ENCODE data around the gene SENP2. TPM values are rescaled to one million over a fixed set of nuclear protein-coding genes. Genes with fewer than 3 reads are reported as not detected.
A peak's percentile ranks its signal among the peaks of the same experiment; 100 is the strongest.
"Not testable (repeated sequence)": the region's sequence is repeated elsewhere in the genome, so short reads cannot be mapped to it uniquely, and the experiment has no call there.

The SENP2 gene
- total and polyA plus RNA-seq, 3 experiments from 2014 or later = 15.3 to 41.5 (median 41.2) TPM

DNA sequence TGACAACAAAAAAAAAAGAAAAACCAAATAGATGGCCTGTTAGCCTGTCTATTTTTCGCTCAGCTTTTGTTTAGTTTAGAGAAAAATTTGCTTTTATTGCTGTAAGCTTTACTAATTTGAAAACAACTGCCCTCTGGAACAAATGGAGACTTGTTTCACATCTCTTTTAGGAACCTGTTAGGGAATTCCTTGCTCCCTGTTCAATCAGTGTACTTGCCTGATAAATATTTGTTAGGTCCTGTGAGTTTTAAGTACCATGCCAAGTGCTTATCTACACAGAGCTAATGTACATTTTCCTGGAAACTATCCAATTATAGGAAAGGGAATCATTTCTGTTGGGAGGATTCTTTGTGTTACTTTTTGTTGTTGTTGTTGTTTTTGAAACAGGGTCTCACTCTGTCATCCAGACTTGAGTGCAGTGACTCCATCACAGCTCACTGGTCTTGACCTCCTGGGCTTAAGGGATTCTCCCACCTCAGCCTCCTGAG lies 30.2 kb upstream of the SENP2 start:
- Mint-ChIP-seq H3K4me1 (peaks cover 11 to 19% (median 17%) of the 10 kb centered on the region in 3 donors), H3K27ac (no peak overlapping the region), H3K4me3 (no peak overlapping the region), H3K9me3 (no peaks in the 10 kb centered on the region), H3K36me3 (no peaks in the 10 kb centered on the region), H3K27me3 (peaks cover 12 to 22% of the 10 kb centered on the region in 2 donors)
- H3K27ac ChIP-seq (ENCODE audit: low read depth, low read length) = no peak overlapping the region
- no peaks in the 10 kb centered on the region for H3K36me3 ChIP-seq (ENCODE audit: insufficient read depth, low read length)
- ChIA-PET CTCF (no interaction called here), POLR2A (no interaction called here)
- H3K4me1 ChIP-seq (ENCODE audit: insufficient read depth, low read length) = no peaks in the 10 kb centered on the region
- no peak for DNase-seq
- H3K4me3 ChIP-seq (ENCODE audit: low read length) = no peak overlapping the region
- no peaks in the 10 kb centered on the region for H3K27me3 ChIP-seq (ENCODE audit: insufficient read depth, low read length, poor library complexity, severe bottlenecking)
- no peaks in the 10 kb centered on the region for H3K9me3 ChIP-seq (ENCODE audit: low read length)

DNA sequence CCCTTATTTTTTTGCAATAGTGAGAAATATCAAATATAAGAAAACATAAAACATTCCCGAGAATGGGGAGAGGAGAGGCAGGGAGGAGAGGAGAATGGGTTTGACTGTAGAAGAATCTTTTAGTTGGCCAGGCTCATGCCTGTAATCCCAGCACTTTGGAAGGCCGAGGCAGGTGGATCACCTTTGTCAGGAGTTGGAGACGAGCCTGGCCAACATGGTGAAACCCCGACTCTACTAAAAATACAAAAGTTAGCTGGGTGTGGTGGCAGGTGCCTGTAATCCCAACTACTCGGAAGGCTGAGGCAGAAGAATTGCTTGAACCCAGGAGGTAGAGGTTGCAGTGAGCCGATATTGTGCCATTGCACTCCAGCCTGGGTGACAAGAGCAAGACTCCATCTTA lies 29.5 kb upstream of the SENP2 start:
- DNase-seq; H3K4me1 ChIP-seq (ENCODE audit: insufficient read depth, low read length); H3K9me3 Mint-ChIP-seq; H3K4me3 ChIP-seq (ENCODE audit: low read length); H3K27me3 ChIP-seq (ENCODE audit: insufficient read depth, low read length, poor library complexity, severe bottlenecking); H3K27ac ChIP-seq (ENCODE audit: low read depth, low read length); H3K4me3 Mint-ChIP-seq; POLR2A ChIA-PET; H3K36me3 ChIP-seq (ENCODE audit: insufficient read depth, low read length); H3K36me3 Mint-ChIP-seq; CTCF ChIA-PET; H3K9me3 ChIP-seq (ENCODE audit: low read length): not testable (repeated sequence)
- Mint-ChIP-seq H3K27ac (peak overlapping the region in 1 of 8 donors; percentile 50), H3K27me3 (peaks cover 17 to 22% of the 10 kb centered on the region in 2 donors), H3K4me1 (peaks cover 14 to 19% (median 17%) of the 10 kb centered on the region in 3 donors)

DNA sequence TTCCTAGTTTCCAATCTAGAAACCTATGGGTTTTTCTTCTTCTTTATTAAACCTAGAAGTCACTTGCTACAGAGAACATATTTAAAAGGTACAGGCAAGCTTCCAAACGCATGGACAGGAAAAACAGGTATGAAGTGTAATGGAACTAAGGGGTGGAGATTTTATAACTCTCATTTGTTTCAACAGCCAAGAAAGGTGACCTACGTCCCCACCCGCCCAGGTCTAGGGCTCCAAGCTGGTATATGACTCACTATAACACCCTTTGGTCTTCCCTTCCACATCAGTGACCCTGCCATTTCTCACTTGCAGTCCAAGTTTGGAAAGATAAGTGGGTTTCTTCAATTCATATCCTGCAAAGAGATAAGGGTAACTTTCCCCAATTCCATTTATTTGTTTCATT lies 27.7 kb upstream of the SENP2 start:
- Mint-ChIP-seq H3K9me3 (no peaks in the 10 kb centered on the region), H3K4me3 (peak overlapping the region in 1 of 7 donors; percentile 3), H3K36me3 (no peaks in the 10 kb centered on the region), H3K27ac (no peak overlapping the region), H3K4me1 (peaks cover 11 to 13% (median 12%) of the 10 kb centered on the region in 3 donors), H3K27me3 (peaks cover 25% of the 10 kb centered on the region in 2 donors)
- CTCF ChIA-PET = interaction anchor here (0.6 to 3.0 kb wide), 5 partner anchors 16 to 59 kb away, joined by 3 to 25 read pairs (median 4); partner anchors contain the start of genes SENP2 and TMEM41A
- Histone ChIP-seq H3K27me3 (ENCODE audit: insufficient read depth, low read length, poor library complexity, severe bottlenecking) (no peaks in the 10 kb centered on the region), H3K27ac (ENCODE audit: low read depth, low read length) (peak overlapping the region; percentile 11), H3K4me3 (ENCODE audit: low read length) (no peak overlapping the region), H3K4me1 (ENCODE audit: insufficient read depth, low read length) (no peaks in the 10 kb centered on the region), H3K9me3 (ENCODE audit: low read length) (no peaks in the 10 kb centered on the region), H3K36me3 (ENCODE audit: insufficient read depth, low read length) (no peaks in the 10 kb centered on the region)
- no peak for DNase-seq
- POLR2A ChIA-PET = interaction anchor here (1.3 kb wide), 1 partner anchor 28 kb away, joined by 9 read pairs; the partner anchor contains the start of gene SENP2

DNA sequence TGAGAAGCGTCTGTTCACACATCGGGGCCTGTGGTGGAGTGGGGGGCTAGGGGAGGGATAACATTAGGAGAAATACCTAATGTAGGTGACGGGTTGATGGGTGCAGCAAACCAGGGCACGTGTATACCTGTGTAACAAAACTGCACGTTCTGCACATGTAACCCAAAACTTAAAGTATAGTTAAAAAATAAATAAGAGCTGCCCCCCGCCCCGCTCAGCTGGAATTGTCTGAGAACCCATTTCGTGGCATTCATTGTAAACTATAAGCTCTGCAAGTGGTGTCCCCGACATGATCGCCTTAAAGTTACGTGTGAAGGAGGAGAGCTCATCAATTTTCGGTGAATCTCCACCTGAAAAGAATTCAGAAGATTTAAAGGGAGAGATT lies 26.4 kb upstream of the SENP2 start:
- H3K27ac Mint-ChIP-seq = no peak overlapping the region
- H3K4me1 ChIP-seq (ENCODE audit: insufficient read depth, low read length) = no peaks in the 10 kb centered on the region
- H3K4me1 Mint-ChIP-seq = peaks cover 11 to 13% (median 12%) of the 10 kb centered on the region in 3 donors
- no peak overlapping the region for H3K4me3 ChIP-seq (ENCODE audit: low read length)
- no peaks in the 10 kb centered on the region for H3K36me3 ChIP-seq (ENCODE audit: insufficient read depth, low read length)
- no peak for DNase-seq
- no peaks in the 10 kb centered on the region for H3K9me3 Mint-ChIP-seq
- ChIA-PET CTCF (interaction anchor here (0.9 to 3.0 kb wide), 5 partner anchors 14 to 61 kb away, joined by 3 to 25 read pairs (median 4); partner anchors contain the start of genes SENP2 and TMEM41A), POLR2A (interaction anchor here (1.3 kb wide), 1 partner anchor 27 kb away, joined by 9 read pairs; the partner anchor contains the start of gene SENP2)
- peaks cover 25% of the 10 kb centered on the region in 2 donors for H3K27me3 Mint-ChIP-seq
- H3K27ac ChIP-seq (ENCODE audit: low read depth, low read length) = no peak overlapping the region
- peak overlapping the region in 5 of 7 donors; percentile 41 to 62 (median 46) for H3K4me3 Mint-ChIP-seq
- no peaks in the 10 kb centered on the region for H3K27me3 ChIP-seq (ENCODE audit: insufficient read depth, low read length, poor library complexity, severe bottlenecking)
- no peaks in the 10 kb centered on the region for H3K9me3 ChIP-seq (ENCODE audit: low read length)
- H3K36me3 Mint-ChIP-seq = no peaks in the 10 kb centered on the region

DNA sequence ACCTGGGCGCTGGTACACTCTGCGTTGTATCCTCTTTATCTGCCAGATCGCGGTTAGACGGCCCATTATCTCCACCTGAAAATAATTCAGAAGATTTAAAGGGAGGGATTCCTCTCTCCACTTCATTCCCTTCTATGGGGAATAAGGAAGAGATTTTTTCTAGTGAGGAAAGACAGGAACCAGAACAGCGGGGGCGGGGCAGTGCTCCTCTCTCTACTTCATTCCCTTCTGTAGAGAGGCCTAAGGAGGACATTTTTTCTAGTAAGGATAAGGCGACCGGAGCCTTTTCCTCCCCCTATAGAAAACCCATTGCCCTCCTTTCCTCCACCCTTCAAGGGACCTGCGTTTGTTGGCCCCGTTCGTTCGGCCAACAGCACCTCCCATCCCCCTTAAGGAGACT lies 25.4 kb upstream of the SENP2 start:
- Mint-ChIP-seq H3K36me3 (no peaks in the 10 kb centered on the region), H3K4me1 (peaks cover 11 to 13% (median 12%) of the 10 kb centered on the region in 3 donors), H3K9me3 (no peaks in the 10 kb centered on the region), H3K4me3 (peak overlapping the region in 1 of 7 donors; percentile 32), H3K27me3 (peaks cover 25% of the 10 kb centered on the region in 2 donors), H3K27ac (no peak overlapping the region)
- Histone ChIP-seq H3K9me3 (ENCODE audit: low read length) (no peaks in the 10 kb centered on the region), H3K27me3 (ENCODE audit: insufficient read depth, low read length, poor library complexity, severe bottlenecking) (no peaks in the 10 kb centered on the region), H3K4me3 (ENCODE audit: low read length) (no peak overlapping the region), H3K4me1 (ENCODE audit: insufficient read depth, low read length) (no peaks in the 10 kb centered on the region), H3K27ac (ENCODE audit: low read depth, low read length) (no peak overlapping the region), H3K36me3 (ENCODE audit: insufficient read depth, low read length) (no peaks in the 10 kb centered on the region)
- ChIA-PET CTCF (interaction anchor here (3.0 kb wide), 1 partner anchor 13 kb away, joined by 25 read pairs; no protein-coding TSS in a partner anchor), POLR2A (no interaction called here)
- DNase-seq = no peak

DNA sequence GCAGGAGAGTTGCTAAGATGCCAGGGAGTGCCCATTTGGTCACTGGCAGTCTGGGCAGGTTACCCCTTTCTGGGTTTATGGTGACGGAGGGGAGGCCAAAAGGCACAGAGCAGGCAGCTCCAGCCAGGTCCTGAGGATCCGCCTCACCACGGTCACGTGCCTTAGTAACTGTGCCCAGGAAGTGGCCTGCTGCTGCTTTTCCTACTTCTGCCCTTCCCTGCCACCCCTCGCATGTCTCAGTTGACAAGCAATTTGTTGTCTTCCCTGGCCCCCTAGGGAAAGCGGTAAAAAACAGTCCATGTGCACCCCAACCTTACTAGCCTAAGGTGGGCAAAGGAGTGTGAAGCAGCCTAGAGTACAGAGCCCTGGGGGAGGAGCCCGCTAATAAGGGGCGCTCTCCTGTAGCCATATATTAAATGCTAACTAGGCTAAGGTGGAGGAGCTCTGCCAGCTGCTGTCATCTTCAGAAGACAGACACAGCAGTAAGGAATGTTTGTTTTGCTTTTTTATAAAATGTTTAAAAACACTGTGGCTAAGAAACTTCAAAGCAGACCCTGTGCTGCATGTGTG lies 24.6 kb upstream of the SENP2 start:
- CTCF ChIA-PET = interaction anchor here (0.7 kb wide), 1 partner anchor 16 kb away, joined by 3 read pairs; no protein-coding TSS in a partner anchor
- H3K36me3 ChIP-seq (ENCODE audit: insufficient read depth, low read length) = no peaks in the 10 kb centered on the region
- Mint-ChIP-seq H3K9me3 (no peaks in the 10 kb centered on the region), H3K4me3 (peak overlapping the region in 1 of 7 donors; percentile 11), H3K27ac (peak overlapping the region in 1 of 8 donors; percentile 83), H3K36me3 (no peaks in the 10 kb centered on the region), H3K4me1 (peaks cover 11 to 13% (median 12%) of the 10 kb centered on the region in 3 donors), H3K27me3 (peaks cover 22 to 25% of the 10 kb centered on the region in 2 donors)
- no peaks in the 10 kb centered on the region for H3K4me1 ChIP-seq (ENCODE audit: insufficient read depth, low read length)
- H3K4me3 ChIP-seq (ENCODE audit: low read length) = no peak overlapping the region
- no peak overlapping the region for H3K27ac ChIP-seq (ENCODE audit: low read depth, low read length)
- no peaks in the 10 kb centered on the region for H3K9me3 ChIP-seq (ENCODE audit: low read length)
- DNase-seq = peak in 1 of 5 donors; percentile 21
- POLR2A ChIA-PET = no interaction called here
- no peaks in the 10 kb centered on the region for H3K27me3 ChIP-seq (ENCODE audit: insufficient read depth, low read length, poor library complexity, severe bottlenecking)

DNA sequence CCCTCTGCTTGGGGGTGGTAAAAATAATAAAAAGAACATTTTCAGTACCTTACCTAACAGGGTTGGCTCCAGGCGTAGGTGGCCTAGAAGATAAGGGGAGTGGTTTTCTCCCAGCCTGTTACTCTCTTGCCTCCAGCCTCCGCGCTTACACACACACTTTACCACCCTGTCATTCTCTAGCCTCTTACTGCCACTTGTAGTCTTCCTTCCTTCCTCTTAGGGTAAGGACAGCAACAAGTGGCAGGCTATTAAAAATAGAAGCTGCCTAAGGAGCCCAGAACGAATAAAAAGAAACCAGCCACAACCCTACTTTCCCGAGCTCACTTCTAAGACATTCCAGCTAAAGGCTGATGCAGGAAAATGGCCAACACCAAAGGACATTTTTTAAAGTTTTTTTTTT lies 24.1 kb upstream of the SENP2 start:
- Histone ChIP-seq H3K27ac (ENCODE audit: low read depth, low read length) (no peak overlapping the region), H3K4me3 (ENCODE audit: low read length) (no peak overlapping the region), H3K4me1 (ENCODE audit: insufficient read depth, low read length) (no peaks in the 10 kb centered on the region), H3K9me3 (ENCODE audit: low read length) (no peaks in the 10 kb centered on the region), H3K36me3 (ENCODE audit: insufficient read depth, low read length) (no peaks in the 10 kb centered on the region), H3K27me3 (ENCODE audit: insufficient read depth, low read length, poor library complexity, severe bottlenecking) (no peaks in the 10 kb centered on the region)
- no peak overlapping the region for H3K4me3 Mint-ChIP-seq
- ChIA-PET POLR2A (no interaction called here), CTCF (interaction anchor here (0.7 kb wide), 1 partner anchor 15 kb away, joined by 3 read pairs; no protein-coding TSS in a partner anchor)
- no peak for DNase-seq
- peaks cover 22 to 25% of the 10 kb centered on the region in 2 donors for H3K27me3 Mint-ChIP-seq
- no peaks in the 10 kb centered on the region for H3K36me3 Mint-ChIP-seq
- H3K4me1 Mint-ChIP-seq = peaks cover 11 to 13% (median 12%) of the 10 kb centered on the region in 3 donors
- H3K27ac Mint-ChIP-seq = peak overlapping the region in 3 of 8 donors; percentile 23 to 83 (median 83)
- H3K9me3 Mint-ChIP-seq = no peaks in the 10 kb centered on the region

DNA sequence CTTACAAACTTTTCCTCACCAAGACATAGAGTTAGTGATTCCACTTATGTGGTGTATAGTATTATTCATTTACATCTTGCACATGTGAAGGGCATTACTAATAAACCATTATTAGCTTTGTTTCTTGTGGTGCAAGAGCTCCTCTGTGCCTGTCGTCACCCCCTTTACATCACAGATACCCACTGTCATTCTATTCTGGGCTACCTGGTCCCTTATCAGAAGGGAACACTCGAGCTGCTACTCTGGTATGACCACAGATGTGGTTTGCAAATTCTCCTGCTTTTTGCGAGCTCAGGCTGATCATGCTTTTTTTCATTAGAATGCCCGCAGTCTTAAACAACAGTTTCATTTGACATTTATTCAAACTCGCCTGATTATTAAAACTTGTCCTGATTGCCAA lies 13.9 kb upstream of the SENP2 start:
- Histone ChIP-seq H3K27me3 (ENCODE audit: insufficient read depth, low read length, poor library complexity, severe bottlenecking) (no peaks in the 10 kb centered on the region), H3K9me3 (ENCODE audit: low read length) (peaks cover 7% of the 10 kb centered on the region), H3K36me3 (ENCODE audit: insufficient read depth, low read length) (no peaks in the 10 kb centered on the region), H3K4me1 (ENCODE audit: insufficient read depth, low read length) (no peaks in the 10 kb centered on the region), H3K4me3 (ENCODE audit: low read length) (no peak overlapping the region), H3K27ac (ENCODE audit: low read depth, low read length) (no peak overlapping the region)
- H3K27me3 Mint-ChIP-seq = peaks cover 1 to 8% of the 10 kb centered on the region in 2 donors
- H3K27ac Mint-ChIP-seq = no peak overlapping the region
- H3K9me3 Mint-ChIP-seq = peaks cover 11 to 20% (median 13%) of the 10 kb centered on the region in 5 donors
- no peak for DNase-seq
- POLR2A ChIA-PET = no interaction called here
- peak overlapping the region in 1 of 7 donors; percentile 51 for H3K4me3 Mint-ChIP-seq
- H3K36me3 Mint-ChIP-seq = peaks cover 0 to 13% (median 0%) of the 10 kb centered on the region in 3 donors
- CTCF ChIA-PET = interaction anchor here (4.0 kb wide), 1 partner anchor 13 kb away, joined by 25 read pairs; no protein-coding TSS in a partner anchor
- H3K4me1 Mint-ChIP-seq = peaks cover 6% of the 10 kb centered on the region in 3 donors

Data from CD8-positive, alpha-beta memory T cell (primary cell).